PC-3 (cell line): ENCODE measurements around the gene PPP1R16B. TPM values are rescaled to one million over a fixed set of nuclear protein-coding genes. Genes with fewer than 3 reads are reported as not detected.

Experiments
- ATAC-seq: fragments of 200-7000 bp; cut with Tn5 transposase; 2 replicates; pipeline ENCODE4 v1.9.1; 2020; ENCODE audit warnings: mild to moderate bottlenecking, moderate library complexity
- BruUV-seq: library from RNA; stranded (reverse); fragments of 400-500 nt; replicated peaks from 2 replicates; lab custom pipeline; 2021; lab: Mats Ljungman, UMichigan
- CTCF ChIA-PET: fragments of 300-600 bp; sonication (Branson Sonifier 250); formaldehyde crosslinking; loops from one replicate; lab custom pipeline; 2022; ENCODE audit warnings: antibody characterized with exemption; lab: Charles Lee
- POLR2A ChIA-PET: fragments of 300-600 bp; sonication (Branson Sonifier 250); formaldehyde crosslinking; loops from one replicate; lab custom pipeline; 2022; ENCODE audit warnings: antibody characterized with exemption; ENCODE audit not compliant: unreplicated experiment; lab: Charles Lee
- DNase-seq: peaks from one replicate; pipeline ENCODE4 v3.0.0-alpha.2; 2015
- H2AFZ ChIP-seq: fragments of 300-600 bp; sonication (generic); 2 replicates; pipeline ENCODE4 v1.6.0; 2016; ENCODE audit warnings: antibody characterized with exemption, low read length
- H3F3A ChIP-seq: fragments of 300-600 bp; sonication (generic); one replicate; pipeline ENCODE4 v1.6.0; 2017; ENCODE audit warnings: antibody characterized with exemption, low read length, control low read depth, mild to moderate bottlenecking; ENCODE audit not compliant: unreplicated experiment
- H3K27ac ChIP-seq: fragments of 300-600 bp; sonication (generic); 2 replicates; pipeline ENCODE4 v1.5.1; 2016; ENCODE audit warnings: mild to moderate bottlenecking, low read length
- H3K27me3 ChIP-seq: fragments of 300-600 bp; sonication (generic); 2 replicates; pipeline ENCODE4 v1.6.1; 2016; ENCODE audit warnings: low read length, mixed read lengths
- H3K36me3 ChIP-seq: fragments of 300-600 bp; sonication (generic); 2 replicates; pipeline ENCODE4 v1.6.1; 2016; ENCODE audit warnings: low read depth, mixed run types, low read length, mixed read lengths
- H3K4me1 ChIP-seq: fragments of 300-600 bp; sonication (generic); 2 replicates; pipeline ENCODE4 v1.5.1; 2016; ENCODE audit warnings: low read length; ENCODE audit not compliant: insufficient read depth
- H3K4me2 ChIP-seq: fragments of 300-600 bp; sonication (generic); 2 replicates; pipeline ENCODE4 v1.6.0; 2016; ENCODE audit warnings: low read length
- H3K4me3 ChIP-seq: fragments of 300-600 bp; sonication (generic); 2 replicates; pipeline ENCODE4 v1.5.1; 2016; ENCODE audit warnings: mild to moderate bottlenecking, low read length, mixed read lengths
- H3K79me2 ChIP-seq: fragments of 300-600 bp; sonication (generic); 2 replicates; pipeline ENCODE4 v1.6.1; 2017; ENCODE audit warnings: low read length, mixed read lengths
- H3K9ac ChIP-seq: fragments of 300-600 bp; sonication (generic); 2 replicates; pipeline ENCODE4 v1.6.0; 2016; ENCODE audit warnings: mild to moderate bottlenecking, low read length
- H3K9me2 ChIP-seq: fragments of 300-600 bp; sonication (generic); replicated peaks from 2 replicates; pipeline ENCODE4 v1.6.1; 2016; ENCODE audit warnings: mixed run types, low read length, mixed read lengths
- H3K9me3 ChIP-seq: fragments of 300-600 bp; sonication (generic); 2 replicates; pipeline ENCODE4 v1.6.1; 2016; ENCODE audit warnings: low read length, mixed read lengths
- H4K20me1 ChIP-seq: fragments of 300-600 bp; sonication (generic); 2 replicates; pipeline ENCODE4 v1.6.1; 2016; ENCODE audit warnings: low read length, mixed read lengths
- CTCF ChIP-seq: fragments of 300-600 bp; sonication (generic); conservative IDR thresholded peaks from 2 replicates; pipeline ENCODE4 v1.5.1; 2017; ENCODE audit warnings: antibody characterized with exemption, low read depth, mild to moderate bottlenecking, low read length
- EZH2 ChIP-seq: fragments of 300-600 bp; sonication (generic); IDR thresholded peaks from one replicate; pipeline ENCODE4 v1.6.1; 2017; ENCODE audit warnings: antibody characterized with exemption, mild to moderate bottlenecking, low read length; ENCODE audit not compliant: unreplicated experiment
- EZH2phosphoT487 ChIP-seq: fragments of 300-600 bp; sonication (generic); IDR thresholded peaks from 2 replicates; pipeline ENCODE4 v1.6.1; 2018; ENCODE audit warnings: mild to moderate bottlenecking, antibody characterized with exemption, low read length, borderline replicate concordance
- intact Hi-C: fragments of 100-400 bp; cut with micrococcal nuclease; formaldehyde crosslinking; loops from 2 replicates; pipeline ENCODE4 v1.9.0; 2023
- total RNA-seq: library from RNA; depleted of rRNA; stranded (reverse); fragments of >200 nt; gene quantifications from 2 replicates; pipeline ENCODE4 v1.2.3, GENCODE V29; 2014

PPP1R16B gene
- total RNA-seq, 1 experiment from 2014 or later, result 0.04 TPM

DNA sequence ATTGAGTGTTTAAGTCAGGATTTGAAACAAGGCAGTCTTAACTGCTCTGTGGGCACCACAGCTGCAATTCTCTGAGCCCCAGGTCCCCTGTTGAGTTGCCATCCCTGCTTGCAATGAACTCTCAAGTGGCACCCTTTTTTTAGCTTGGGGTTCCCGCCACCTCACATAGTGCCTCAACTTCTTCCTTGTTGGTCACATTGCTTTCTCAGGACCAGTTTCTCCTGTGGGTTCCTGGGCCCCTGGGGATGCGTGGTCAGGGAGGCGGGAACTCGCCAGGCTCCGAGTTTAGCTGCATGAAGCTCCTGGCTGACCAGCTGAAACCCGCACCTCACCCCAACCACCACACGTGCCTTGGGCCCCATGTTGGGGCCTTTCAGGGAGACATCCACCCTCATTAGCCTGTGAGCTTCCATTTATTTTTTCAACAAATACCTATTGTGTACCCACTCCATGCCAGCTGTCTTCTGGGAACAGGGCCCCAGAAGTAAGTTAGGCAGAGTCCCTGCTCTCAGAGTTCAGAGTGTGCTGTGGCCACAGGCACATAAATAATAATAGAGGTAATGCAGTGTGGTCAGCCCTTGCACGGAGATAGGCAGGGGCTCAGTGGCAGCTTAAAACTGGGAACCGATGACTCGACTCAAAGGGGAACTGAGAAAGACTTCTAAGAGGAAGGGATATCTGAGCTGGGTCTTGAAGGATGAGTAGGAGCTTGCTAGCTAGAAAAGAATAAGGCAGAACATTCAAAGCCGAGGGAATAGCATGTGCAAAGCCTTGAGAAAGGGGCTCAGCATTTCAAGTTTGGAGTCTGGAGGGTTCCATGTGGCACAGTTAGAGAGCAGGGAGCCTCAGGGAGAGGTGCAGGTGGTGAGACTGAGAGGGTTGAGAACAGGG, 86.8 kb downstream of the PPP1R16B start:
- TF ChIP-seq EZH2phosphoT487 (no peak), EZH2 (no peak), CTCF (no peak)
- H3K36me3 ChIP-seq, result no peaks in the 10 kb centered on the region
- no peak overlapping the region for H3K4me2 ChIP-seq
- POLR2A ChIA-PET, result no interaction called here
- H4K20me1 ChIP-seq, result no peaks in the 10 kb centered on the region
- H3K9ac ChIP-seq, result no peak overlapping the region
- no TSS peak for BruUV-seq
- intact Hi-C loops, result loop anchor here (5.0 kb wide), 2 partner anchors 140 to 245 kb away; no protein-coding TSS in a partner anchor
- no peaks in the 10 kb centered on the region for H3K9me2 ChIP-seq
- no peaks in the 10 kb centered on the region for H3K79me2 ChIP-seq
- H3F3A ChIP-seq, result no peaks in the 10 kb centered on the region
- CTCF ChIA-PET, result no interaction called here
- DNase-seq (no peak), ATAC-seq (no peak)
- H3K4me3 ChIP-seq, result no peak overlapping the region
- no peak overlapping the region for H2AFZ ChIP-seq
- H3K27ac ChIP-seq, result no peak overlapping the region
- no peaks in the 10 kb centered on the region for H3K9me3 ChIP-seq
- H3K27me3 ChIP-seq, result peaks cover 6% of the 10 kb centered on the region; the same call in 1 of the 2 replicates
- peaks cover 4% of the 10 kb centered on the region; the same call in 1 of the 2 replicates for H3K4me1 ChIP-seq

GRCh38 chr20:38893056-38893564, 87.6 kb downstream of the PPP1R16B start:
- H3K4me2 ChIP-seq, result no peak overlapping the region
- H3K9ac ChIP-seq, result no peak overlapping the region
- no peak for ATAC-seq
- no peaks in the 10 kb centered on the region for H3F3A ChIP-seq
- H3K4me3 ChIP-seq, result no peak overlapping the region
- CTCF ChIA-PET, result interaction anchor here (0.6 kb wide), 1 partner anchor 165 kb away, joined by 9 read pairs; no protein-coding TSS in a partner anchor
- no peaks in the 10 kb centered on the region for H3K79me2 ChIP-seq
- H3K27me3 ChIP-seq, result peaks cover 12% of the 10 kb centered on the region; the same call in 1 of the 2 replicates
- H3K27ac ChIP-seq, result no peak overlapping the region
- H3K9me3 ChIP-seq, result no peaks in the 10 kb centered on the region
- POLR2A ChIA-PET, result no interaction called here
- no peaks in the 10 kb centered on the region for H4K20me1 ChIP-seq
- H2AFZ ChIP-seq, result no peak overlapping the region
- H3K9me2 ChIP-seq, result no peaks in the 10 kb centered on the region
- TF ChIP-seq EZH2phosphoT487, result no peak
- no peak for TF ChIP-seq CTCF
- BruUV-seq, result no TSS peak
- DNase-seq, result no peak
- no peaks in the 10 kb centered on the region for H3K36me3 ChIP-seq
- peaks cover 4% of the 10 kb centered on the region; the same call in 1 of the 2 replicates for H3K4me1 ChIP-seq
- intact Hi-C loops, result loop anchor here (5.0 kb wide), 2 partner anchors 141 to 246 kb away; no protein-coding TSS in a partner anchor
